Activated effector memory CD4-positive, alpha-beta T cell treated with anti-CD3 and anti-CD28 coated beads, Interleukin-2, amount 50 U/mL, for 16 hours (primary cell): ENCODE measurements around the gene OLAH.
"Not testable (repeated sequence)": the region's sequence is repeated elsewhere in the genome, so short reads cannot be mapped to it uniquely, and the experiment has no call there.

ENCODE experiments used
- DNase-seq: peaks from one replicate; pipeline ENCODE4 v3.0.0-alpha.2; 2020

Gene OLAH

GRCh38 chr10:15043674-15044073 lies at the start of gene OLAH:
Gene OLAH (plus strand): TSS chr10:15043943. CDS start chr10:15047289, 3,346 bp downstream.
- DNase-seq: no peak

- DNase-seq: no peak
Measured at GRCh38 chr10:14995964-14996565, 47.7 kb upstream of the OLAH start.

GRCh38 chr10:15013530-15013929 lies 30.2 kb upstream of the OLAH start:
- DNase-seq: not testable (repeated sequence)

- DNase-seq: no peak
Measured at GRCh38 chr10:15015451-15015850, 28.3 kb upstream of the OLAH start.

- not testable (repeated sequence) for DNase-seq
Measured at GRCh38 chr10:15020966-15021365, 22.8 kb upstream of the OLAH start.

GRCh38 chr10:15023079-15023478 lies 20.7 kb upstream of the OLAH start:
- DNase-seq: not testable (repeated sequence)

GRCh38 chr10:15024017-15025004 lies 19.4 kb upstream of the OLAH start:
- DNase-seq: not testable (repeated sequence)

- not testable (repeated sequence) for DNase-seq
Measured at GRCh38 chr10:15025040-15025439, 18.7 kb upstream of the OLAH start.

- no peak for DNase-seq
Measured at GRCh38 chr10:15027741-15028140, 16.0 kb upstream of the OLAH start.

- DNase-seq: no peak
Measured at GRCh38 chr10:15035385-15036301, 8.1 kb upstream of the OLAH start.

- DNase-seq: no peak
Measured at GRCh38 chr10:15037691-15038090, 6.1 kb upstream of the OLAH start.

- no peak for DNase-seq
Measured at GRCh38 chr10:15038416-15038815, 5.3 kb upstream of the OLAH start.

GRCh38 chr10:15045380-15045779 lies 1.6 kb downstream of the OLAH start:
- no peak for DNase-seq

- no peak for DNase-seq
Measured at GRCh38 chr10:15046626-15047025, 2.9 kb downstream of the OLAH start.

GRCh38 chr10:15049533-15049932 lies 5.8 kb downstream of the OLAH start:
- no peak for DNase-seq

GRCh38 chr10:15052121-15052520 lies 8.4 kb downstream of the OLAH start:
- no peak for DNase-seq

GRCh38 chr10:15053061-15053460 lies 9.3 kb downstream of the OLAH start:
- no peak for DNase-seq

GRCh38 chr10:15058689-15059088 lies 14.9 kb downstream of the OLAH start:
- DNase-seq: no peak

GRCh38 chr10:15059914-15060313 lies 16.2 kb downstream of the OLAH start:
- no peak for DNase-seq

- DNase-seq: no peak
Measured at GRCh38 chr10:15060638-15061037, 16.9 kb downstream of the OLAH start.

- no peak for DNase-seq
Measured at GRCh38 chr10:15067154-15067553, 23.4 kb downstream of the OLAH start.

- no peak for DNase-seq
Measured at GRCh38 chr10:15068802-15069201, 25.1 kb downstream of the OLAH start.

- DNase-seq: no peak
Measured at GRCh38 chr10:15069230-15069629, 25.5 kb downstream of the OLAH start.
